ENCODE data around the gene JAM2. TPM values are rescaled to one million over a fixed set of nuclear protein-coding genes. Genes with fewer than 3 reads are reported as not detected.
A peak's percentile ranks its signal among the peaks of the same experiment; 100 is the strongest.
"Not testable (repeated sequence)": the region's sequence is repeated elsewhere in the genome, so short reads cannot be mapped to it uniquely, and the experiment has no call there.

JAM2 gene
- total RNA-seq, 1 donor from 2014 or later: 18.8 TPM

DNA sequence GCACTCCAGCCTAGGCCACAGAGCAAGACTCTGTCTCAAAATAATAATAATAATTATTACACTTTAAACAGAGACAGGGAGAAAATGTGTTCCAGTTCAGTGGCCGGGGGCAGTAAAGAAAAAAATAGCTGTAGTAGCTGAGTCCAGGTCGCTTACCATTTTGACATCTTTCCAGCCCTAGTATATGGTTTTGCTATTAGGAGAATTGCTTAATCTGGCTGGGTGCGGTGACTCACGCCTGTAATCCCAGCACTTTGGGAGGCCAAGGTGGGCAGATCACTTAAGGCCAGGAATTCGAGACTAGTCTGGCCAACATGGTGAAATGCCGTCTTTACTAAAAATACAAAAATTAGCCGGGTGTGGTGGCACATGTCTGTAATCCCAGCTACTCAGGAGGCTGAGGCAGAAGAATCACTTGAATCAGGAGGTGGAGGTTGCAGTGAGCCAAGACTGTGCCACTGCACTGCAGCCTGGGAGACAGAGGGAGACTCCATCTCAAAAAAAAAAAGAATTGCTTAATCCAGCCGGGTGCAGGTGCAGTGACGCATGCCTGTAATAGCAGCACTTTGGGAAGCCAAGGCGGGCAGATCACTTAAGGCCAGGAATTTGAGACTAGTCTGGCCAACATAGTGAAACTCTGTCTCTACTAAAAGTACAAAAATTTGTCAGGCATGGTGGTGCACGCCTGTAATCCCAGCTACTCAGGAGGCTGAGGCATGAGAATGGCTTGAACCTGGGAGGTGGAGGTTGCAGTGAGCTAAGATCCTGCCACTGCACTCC lies 13.1 kb upstream of the JAM2 start:
- not testable (repeated sequence) for H3K27me3 ChIP-seq (ENCODE audit: control insufficient read depth in 3 of 3, insufficient read depth in 3 of 3, low read length in 3 of 3); H3K4me1 ChIP-seq (ENCODE audit: control insufficient read depth in 3 of 3, insufficient read depth in 3 of 3, low read length in 3 of 3); H3K4me3 ChIP-seq (ENCODE audit: low read length in 3 of 3); H3K9me3 ChIP-seq (ENCODE audit: control insufficient read depth in 3 of 3, low read length in 3 of 3); H3K27ac ChIP-seq (ENCODE audit: low read depth, low read length); H3K9ac ChIP-seq (ENCODE audit: low read depth in 1 of 3, low read length in 3 of 3); H3K36me3 ChIP-seq (ENCODE audit: control insufficient read depth in 3 of 3, insufficient read depth in 3 of 3, low read length in 3 of 3)

- no peaks in the 10 kb centered on the region for H3K9me3 ChIP-seq (ENCODE audit: control insufficient read depth in 3 of 3, low read length in 3 of 3)
- no peak overlapping the region for H3K4me3 ChIP-seq (ENCODE audit: low read length in 3 of 3)
- no peak overlapping the region for H3K27ac ChIP-seq (ENCODE audit: low read depth, low read length)
- H3K4me1 ChIP-seq (ENCODE audit: control insufficient read depth in 3 of 3, insufficient read depth in 3 of 3, low read length in 3 of 3): no peaks in the 10 kb centered on the region
- H3K36me3 ChIP-seq (ENCODE audit: control insufficient read depth in 3 of 3, insufficient read depth in 3 of 3, low read length in 3 of 3): no peaks in the 10 kb centered on the region
- no peaks in the 10 kb centered on the region for H3K27me3 ChIP-seq (ENCODE audit: control insufficient read depth in 3 of 3, insufficient read depth in 3 of 3, low read length in 3 of 3)
- peak overlapping the region in 1 of 3 donors; percentile 36 for H3K9ac ChIP-seq (ENCODE audit: low read depth in 1 of 3, low read length in 3 of 3)
Observed at GRCh38 chr21:25626757-25627156, 12.3 kb upstream of the JAM2 start.

DNA sequence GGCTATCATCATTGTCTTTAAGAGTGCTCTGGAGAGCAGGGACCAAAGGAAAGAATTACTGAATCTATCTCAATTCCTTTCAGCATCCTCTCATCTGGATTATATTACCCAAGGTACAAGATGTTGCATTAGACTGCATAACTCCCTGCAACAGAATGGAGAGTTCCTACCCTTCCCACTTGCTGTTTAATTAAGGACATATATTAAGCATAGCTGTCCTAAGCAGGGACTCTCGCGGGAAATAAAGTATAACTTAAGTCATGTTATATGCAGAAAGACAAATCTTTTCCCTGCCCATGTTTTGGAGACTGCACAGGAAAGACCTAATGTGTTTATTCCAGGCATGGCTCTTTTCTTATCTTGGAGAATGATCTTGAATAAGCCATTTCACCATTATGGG lies 6.8 kb upstream of the JAM2 start:
- H3K4me1 ChIP-seq (ENCODE audit: control insufficient read depth in 3 of 3, insufficient read depth in 3 of 3, low read length in 3 of 3): no peaks in the 10 kb centered on the region
- no peak overlapping the region for H3K9ac ChIP-seq (ENCODE audit: low read depth in 1 of 3, low read length in 3 of 3)
- H3K27me3 ChIP-seq (ENCODE audit: control insufficient read depth in 3 of 3, insufficient read depth in 3 of 3, low read length in 3 of 3): no peaks in the 10 kb centered on the region
- H3K9me3 ChIP-seq (ENCODE audit: control insufficient read depth in 3 of 3, low read length in 3 of 3): no peaks in the 10 kb centered on the region
- H3K27ac ChIP-seq (ENCODE audit: low read depth, low read length): no peak overlapping the region
- H3K4me3 ChIP-seq (ENCODE audit: low read length in 3 of 3): no peak overlapping the region
- H3K36me3 ChIP-seq (ENCODE audit: control insufficient read depth in 3 of 3, insufficient read depth in 3 of 3, low read length in 3 of 3): no peaks in the 10 kb centered on the region

GRCh38 chr21:25635310-25635709 lies 3.7 kb upstream of the JAM2 start:
- peaks cover 0 to 8% (median 0%) of the 10 kb centered on the region in 3 donors for H3K27me3 ChIP-seq (ENCODE audit: control insufficient read depth in 3 of 3, insufficient read depth in 3 of 3, low read length in 3 of 3)
- H3K27ac ChIP-seq (ENCODE audit: low read depth, low read length): no peak overlapping the region
- peaks cover 6 to 10% (median 7%) of the 10 kb centered on the region in 3 donors for H3K4me1 ChIP-seq (ENCODE audit: control insufficient read depth in 3 of 3, insufficient read depth in 3 of 3, low read length in 3 of 3)
- H3K36me3 ChIP-seq (ENCODE audit: control insufficient read depth in 3 of 3, insufficient read depth in 3 of 3, low read length in 3 of 3): no peaks in the 10 kb centered on the region
- no peak overlapping the region for H3K4me3 ChIP-seq (ENCODE audit: low read length in 3 of 3)
- no peak overlapping the region for H3K9ac ChIP-seq (ENCODE audit: low read depth in 1 of 3, low read length in 3 of 3)
- H3K9me3 ChIP-seq (ENCODE audit: control insufficient read depth in 3 of 3, low read length in 3 of 3): no peaks in the 10 kb centered on the region

GRCh38 chr21:25636727-25637126 lies 2.3 kb upstream of the JAM2 start:
- Histone ChIP-seq H3K27me3 (ENCODE audit: control insufficient read depth in 3 of 3, insufficient read depth in 3 of 3, low read length in 3 of 3) (peaks cover 0 to 8% (median 0%) of the 10 kb centered on the region in 3 donors), H3K27ac (ENCODE audit: low read depth, low read length) (no peak overlapping the region), H3K9ac (ENCODE audit: low read depth in 1 of 3, low read length in 3 of 3) (no peak overlapping the region), H3K36me3 (ENCODE audit: control insufficient read depth in 3 of 3, insufficient read depth in 3 of 3, low read length in 3 of 3) (no peaks in the 10 kb centered on the region), H3K4me1 (ENCODE audit: control insufficient read depth in 3 of 3, insufficient read depth in 3 of 3, low read length in 3 of 3) (peaks cover 8 to 10% (median 9%) of the 10 kb centered on the region in 3 donors), H3K4me3 (ENCODE audit: low read length in 3 of 3) (no peak overlapping the region), H3K9me3 (ENCODE audit: control insufficient read depth in 3 of 3, low read length in 3 of 3) (no peaks in the 10 kb centered on the region)

GRCh38 chr21:25637851-25638659 lies 1.0 kb upstream of the JAM2 start:
- H3K36me3 ChIP-seq (ENCODE audit: control insufficient read depth in 3 of 3, insufficient read depth in 3 of 3, low read length in 3 of 3): no peaks in the 10 kb centered on the region
- H3K27me3 ChIP-seq (ENCODE audit: control insufficient read depth in 3 of 3, insufficient read depth in 3 of 3, low read length in 3 of 3): peaks cover 0 to 8% (median 0%) of the 10 kb centered on the region in 3 donors
- H3K4me1 ChIP-seq (ENCODE audit: control insufficient read depth in 3 of 3, insufficient read depth in 3 of 3, low read length in 3 of 3): peaks cover 8 to 10% (median 9%) of the 10 kb centered on the region in 3 donors
- peak overlapping the region in 2 of 3 donors; percentile 67 to 76 for H3K4me3 ChIP-seq (ENCODE audit: low read length in 3 of 3)
- H3K27ac ChIP-seq (ENCODE audit: low read depth, low read length): no peak overlapping the region
- H3K9me3 ChIP-seq (ENCODE audit: control insufficient read depth in 3 of 3, low read length in 3 of 3): no peaks in the 10 kb centered on the region
- peak overlapping the region in 1 of 3 donors; percentile 51 for H3K9ac ChIP-seq (ENCODE audit: low read depth in 1 of 3, low read length in 3 of 3)

- H3K27me3 ChIP-seq (ENCODE audit: control insufficient read depth in 3 of 3, insufficient read depth in 3 of 3, low read length in 3 of 3): peaks cover 0 to 8% (median 0%) of the 10 kb centered on the region in 3 donors
- no peaks in the 10 kb centered on the region for H3K9me3 ChIP-seq (ENCODE audit: control insufficient read depth in 3 of 3, low read length in 3 of 3)
- no peaks in the 10 kb centered on the region for H3K36me3 ChIP-seq (ENCODE audit: control insufficient read depth in 3 of 3, insufficient read depth in 3 of 3, low read length in 3 of 3)
- H3K9ac ChIP-seq (ENCODE audit: low read depth in 1 of 3, low read length in 3 of 3): peak overlapping the region; percentile 47 to 80 (median 60)
- peak overlapping the region; percentile 67 to 76 (median 71) for H3K4me3 ChIP-seq (ENCODE audit: low read length in 3 of 3)
- peaks cover 8 to 10% (median 9%) of the 10 kb centered on the region in 3 donors for H3K4me1 ChIP-seq (ENCODE audit: control insufficient read depth in 3 of 3, insufficient read depth in 3 of 3, low read length in 3 of 3)
- H3K27ac ChIP-seq (ENCODE audit: low read depth, low read length): peak overlapping the region; percentile 36
Observed at GRCh38 chr21:25639551-25640201, 618 bp downstream of the JAM2 start.

DNA sequence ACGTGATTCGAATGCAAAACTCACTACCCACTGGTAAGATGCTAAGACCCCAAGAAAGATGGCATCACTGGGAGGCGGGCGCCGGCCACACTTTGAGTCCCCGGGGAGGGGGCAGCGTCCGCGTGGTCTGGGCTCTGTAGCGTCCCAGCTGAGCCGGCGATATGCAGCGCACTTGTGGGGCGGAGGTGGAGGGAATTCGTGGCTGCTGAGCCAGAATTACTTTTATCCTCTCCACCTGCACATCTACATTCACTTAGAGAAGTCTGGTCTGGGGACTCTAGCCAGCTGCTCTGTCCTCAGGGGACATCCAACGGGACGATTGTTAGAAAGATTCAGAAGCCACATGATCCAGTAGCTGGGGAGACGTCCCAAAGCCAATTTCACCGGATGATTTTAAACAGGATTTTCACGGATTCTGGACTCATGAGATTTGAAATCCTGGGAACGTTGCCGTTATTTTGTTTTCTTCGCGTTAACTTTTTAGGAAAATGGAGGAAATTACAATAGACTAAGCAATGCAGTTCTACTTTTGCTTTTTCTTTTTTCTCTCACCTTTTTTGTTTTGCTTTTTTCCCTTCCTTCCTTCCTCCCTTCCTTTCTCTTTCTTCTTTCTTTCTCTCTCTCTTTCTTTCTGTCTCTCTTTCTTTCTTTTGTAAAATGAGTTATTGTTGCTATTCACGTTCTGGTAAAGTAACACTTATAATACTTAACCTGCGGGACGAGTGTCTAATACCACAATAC lies 1.3 kb downstream of the JAM2 start:
- Histone ChIP-seq H3K9me3 (ENCODE audit: control insufficient read depth in 3 of 3, low read length in 3 of 3) (no peaks in the 10 kb centered on the region), H3K36me3 (ENCODE audit: control insufficient read depth in 3 of 3, insufficient read depth in 3 of 3, low read length in 3 of 3) (no peaks in the 10 kb centered on the region), H3K27ac (ENCODE audit: low read depth, low read length) (peak overlapping the region; percentile 36), H3K9ac (ENCODE audit: low read depth in 1 of 3, low read length in 3 of 3) (peak overlapping the region; percentile 60 to 80 (median 66)), H3K4me3 (ENCODE audit: low read length in 3 of 3) (peak overlapping the region; percentile 67 to 76 (median 71)), H3K4me1 (ENCODE audit: control insufficient read depth in 3 of 3, insufficient read depth in 3 of 3, low read length in 3 of 3) (peaks cover 8 to 10% (median 9%) of the 10 kb centered on the region in 3 donors), H3K27me3 (ENCODE audit: control insufficient read depth in 3 of 3, insufficient read depth in 3 of 3, low read length in 3 of 3) (peaks cover 0 to 8% (median 0%) of the 10 kb centered on the region in 3 donors)

- H3K4me3 ChIP-seq (ENCODE audit: low read length in 3 of 3): peak overlapping the region; percentile 67 to 76 (median 71)
- no peaks in the 10 kb centered on the region for H3K36me3 ChIP-seq (ENCODE audit: control insufficient read depth in 3 of 3, insufficient read depth in 3 of 3, low read length in 3 of 3)
- H3K27ac ChIP-seq (ENCODE audit: low read depth, low read length): peak overlapping the region; percentile 36
Observed at GRCh38 chr21:25640943-25641292, 1.9 kb downstream of the JAM2 start.

More at GRCh38 chr21:25640943-25641292, 1.9 kb downstream of the JAM2 start:
- Histone ChIP-seq H3K9me3 (ENCODE audit: control insufficient read depth in 3 of 3, low read length in 3 of 3) (no peaks in the 10 kb centered on the region), H3K4me1 (ENCODE audit: control insufficient read depth in 3 of 3, insufficient read depth in 3 of 3, low read length in 3 of 3) (peaks cover 8 to 10% (median 9%) of the 10 kb centered on the region in 3 donors), H3K27me3 (ENCODE audit: control insufficient read depth in 3 of 3, insufficient read depth in 3 of 3, low read length in 3 of 3) (peaks cover 0 to 8% (median 0%) of the 10 kb centered on the region in 3 donors), H3K9ac (ENCODE audit: low read depth in 1 of 3, low read length in 3 of 3) (peak overlapping the region in 1 of 3 donors; percentile 80)

All from skeletal muscle tissue (tissue), 4 donors.